ENCODE results near the gene TLX2. TPM values are rescaled to one million over a fixed set of nuclear protein-coding genes. Genes with fewer than 3 reads are reported as not detected.

TLX2 gene
- total and polyA plus RNA-seq, 2 of the 13 experiments (the other 11 are each of a cell fraction or from before 2014, with no cell fraction given), result 0.05 to 0.20 TPM

DNA sequence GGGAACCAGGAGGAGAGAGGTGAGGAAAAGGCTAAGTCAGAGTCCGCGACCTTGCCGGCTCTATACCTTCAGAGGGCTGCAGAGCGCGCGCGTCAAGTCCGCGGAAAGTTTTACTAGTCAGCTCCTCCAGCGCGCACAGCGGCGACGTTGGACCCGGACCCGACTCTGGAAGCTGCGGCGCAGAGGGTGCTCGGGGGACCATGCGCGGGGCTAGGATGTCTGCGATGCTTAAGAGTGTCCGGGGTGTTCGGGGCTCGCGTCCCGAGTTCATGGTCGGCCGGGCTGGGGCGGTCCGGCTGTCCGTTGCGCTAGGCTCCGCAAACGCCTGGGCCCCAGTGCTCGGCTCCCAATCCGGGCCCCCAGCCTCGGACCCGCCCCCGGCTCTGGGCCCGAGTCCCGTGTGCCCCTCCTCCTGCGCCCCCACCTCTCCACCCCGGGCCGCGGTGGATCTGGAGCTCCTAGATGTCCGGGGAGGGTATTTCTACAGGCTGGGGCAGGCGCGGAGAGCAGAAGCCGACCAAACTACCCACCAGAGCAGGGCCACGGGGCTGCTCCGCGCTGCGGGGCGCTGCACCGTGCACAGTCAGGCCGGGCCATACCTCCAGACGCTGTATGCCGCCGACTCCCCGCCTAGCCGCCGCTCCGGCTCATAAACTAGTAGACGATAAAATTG, 14.8 kb upstream of the TLX2 start, which contains the start of gene LBX2 (continued):
- TF ChIP-seq NR0B2 (CRISPR knock-in tag; IDR thresholded peaks at IDR 0.05) (no peak), MIER2 (CRISPR knock-in tag; IDR thresholded peaks at IDR 0.05) (no peak), MYC (CRISPR knock-in tag; IDR thresholded peaks at IDR 0.05; ENCODE audit: borderline replicate concordance) (0 out of 2 replicates have a peak, but pooled peaks have one; percentile 7), SRF (IDR thresholded peaks at IDR 0.05; ENCODE audit: low read depth, low read length) (no peak), MBNL3 (CRISPR knock-in tag; conservative IDR thresholded peaks at IDR 0.05) (no peak), TEAD3 (CRISPR knock-in tag; optimal IDR thresholded peaks at IDR 0.05; ENCODE audit: borderline replicate concordance) (no peak), NCOA5 (CRISPR knock-in tag; IDR thresholded peaks at IDR 0.05) (no peak), ZNF564 (CRISPR knock-in tag; IDR thresholded peaks at IDR 0.05) (no peak), AGO1 (IDR thresholded peaks at IDR 0.05; ENCODE audit: low read depth, low read length, poor library complexity, severe bottlenecking) (peak; percentile 84), ZNF547 (CRISPR knock-in tag; IDR thresholded peaks at IDR 0.05) (no peak), ZNF746 (CRISPR knock-in tag; IDR thresholded peaks at IDR 0.05) (peak; percentile 25; the same call in 1 of the 2 replicates), TBP (CRISPR knock-in tag; IDR thresholded peaks at IDR 0.05) (no peak), REXO4 (CRISPR knock-in tag; IDR thresholded peaks at IDR 0.05; ENCODE audit: borderline replicate concordance) (no peak), NR1H2 (CRISPR knock-in tag; IDR thresholded peaks at IDR 0.05; ENCODE audit: borderline replicate concordance, low read depth) (no peak), KDM3A (CRISPR knock-in tag; IDR thresholded peaks at IDR 0.05; ENCODE audit: low read depth) (no peak), HOXA9 (CRISPR knock-in tag; IDR thresholded peaks at IDR 0.05; ENCODE audit: borderline replicate concordance) (no peak), TOPORS (CRISPR knock-in tag; IDR thresholded peaks at IDR 0.05) (no peak), HDAC2 (CRISPR knock-in tag; IDR thresholded peaks at IDR 0.05) (no peak), TRIM24 (CRISPR knock-in tag; IDR thresholded peaks at IDR 0.05) (no peak), RAD51 (IDR thresholded peaks at IDR 0.05; ENCODE audit: borderline replicate concordance) (no peak), KLF16 (CRISPR knock-in tag; IDR thresholded peaks at IDR 0.05) (no peak), ZNF777 (CRISPR knock-in tag; IDR thresholded peaks at IDR 0.05) (no peak), ZFX (CRISPR knock-in tag; IDR thresholded peaks at IDR 0.05; ENCODE audit: low read depth) (peak; percentile 50), WIZ (CRISPR knock-in tag; IDR thresholded peaks at IDR 0.05) (no peak), POLR2AphosphoS2 (IDR thresholded peaks at IDR 0.05; ENCODE audit: low read depth, low read length) (no peak), KAT7 (CRISPR knock-in tag; IDR thresholded peaks at IDR 0.05; ENCODE audit: borderline replicate concordance) (0 out of 2 replicates have a peak, but pooled peaks have one; percentile 19), LCORL (IDR thresholded peaks at IDR 0.05) (no peak), LCORL (CRISPR knock-in tag; IDR thresholded peaks at IDR 0.05) (no peak; the same call in 1 of the 2 replicates), ZNF136 (CRISPR knock-in tag; IDR thresholded peaks at IDR 0.05; ENCODE audit: low read depth) (no peak), MXD4 (CRISPR knock-in tag; IDR thresholded peaks at IDR 0.05) (no peak), ZSCAN21 (CRISPR knock-in tag; IDR thresholded peaks at IDR 0.05; ENCODE audit: borderline replicate concordance) (0 out of 2 replicates have a peak, but pooled peaks have one; percentile 15), ELF3 (CRISPR knock-in tag; IDR thresholded peaks at IDR 0.05) (no peak), ZNF839 (CRISPR knock-in tag; IDR thresholded peaks at IDR 0.05; ENCODE audit: borderline replicate concordance) (no peak), IRF1 (CRISPR knock-in tag; IDR thresholded peaks at IDR 0.05; ENCODE audit: low read depth) (no peak)

Data from HepG2 (cell line).